ENCODE results near the gene GPR142. TPM values are rescaled to one million over a fixed set of nuclear protein-coding genes. Genes with fewer than 3 reads are reported as not detected.

The GPR142 gene
- total and polyA plus RNA-seq, 10 of the 15 experiments (the other 5 are each of a cell fraction or from before 2014, with no cell fraction given), result not detected

DNA sequence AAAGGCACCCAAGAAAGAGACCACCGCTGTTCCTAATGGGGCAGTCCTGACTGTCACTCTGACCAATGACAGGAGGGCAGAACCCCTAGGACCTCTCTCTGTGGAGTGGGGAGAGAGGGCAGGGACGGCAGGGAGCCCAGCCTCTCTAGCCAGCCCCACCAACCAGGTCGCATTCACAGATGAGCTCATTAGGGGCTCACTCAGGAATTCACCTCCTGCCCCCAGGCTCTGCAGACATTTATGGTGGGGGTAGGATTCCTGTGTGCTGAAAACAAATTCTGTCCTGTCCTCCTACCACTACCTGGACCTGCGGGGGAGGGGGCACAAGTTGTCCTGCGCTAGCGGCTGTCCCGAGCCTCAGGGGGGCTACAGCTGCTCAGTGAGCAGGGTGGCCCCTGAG is 36.9 kb downstream of the GPR142 start:
- ChIA-PET CTCF (interaction anchor here (1.0 kb wide), 1 partner anchor 25 kb away, joined by 6 read pairs; no protein-coding TSS in a partner anchor), POLR2A (no interaction called here), RAD21 (ENCODE audit: unreplicated experiment) (no interaction called here), SMC1A (ENCODE audit: uncharacterized antibody, unreplicated experiment) (interaction anchor here (1.4 kb wide), 1 partner anchor 12 kb away, joined by 3 read pairs; no protein-coding TSS in a partner anchor)
- DNase-seq (ENCODE audit: low read depth, low spot score), result no peak
- Histone ChIP-seq H3K4me3 (no peak overlapping the region), H3K27ac (ENCODE audit: control insufficient read depth, insufficient read depth) (no peak overlapping the region), H3K27me3 (replicated peaks in 1 of 2; ENCODE audit: control insufficient read depth in 2 of 2, insufficient read depth in 2 of 2, low read length in 1 of 2) (no peaks in the 10 kb centered on the region; a peak in 1 of 4 replicates), H3K9ac (ENCODE audit: control insufficient read depth, insufficient read depth, low read length) (no peak overlapping the region), H4K20me1 (ENCODE audit: control insufficient read depth, insufficient read depth) (no peaks in the 10 kb centered on the region), H3K4me1 (ENCODE audit: control insufficient read depth, insufficient read depth, low read length) (no peaks in the 10 kb centered on the region), H3K4me2 (ENCODE audit: control insufficient read depth, insufficient read depth) (no peak overlapping the region), H3K9me3 (replicated peaks; ENCODE audit: control insufficient read depth, insufficient read depth, low read length) (no peaks in the 10 kb centered on the region), H2AFZ (ENCODE audit: control insufficient read depth, low read depth, low read length) (no peak overlapping the region), H3K36me3 (ENCODE audit: control insufficient read depth in 2 of 2, insufficient read depth in 2 of 2, low read length in 1 of 2) (no peaks in the 10 kb centered on the region), H3K79me2 (ENCODE audit: control insufficient read depth, insufficient read depth, low read length) (no peaks in the 10 kb centered on the region)
- in situ Hi-C loops (cut with MboI), result no loop called here
- 28% methylated on average over 7 of the region's 7 CpGs for WGBS (ENCODE audit: insufficient coverage, insufficient replicate concordance, low lambda C conversion rate, missing lambda C conversion rate)
- BruUV-seq (replicated peaks), result no TSS peak
- intact Hi-C loops (cut with micrococcal nuclease; ENCODE audit: unreplicated experiment), result no loop called here
- ATAC-seq, result no peak
- no peak for FAIRE-seq
- TF ChIP-seq, protein P1, sequence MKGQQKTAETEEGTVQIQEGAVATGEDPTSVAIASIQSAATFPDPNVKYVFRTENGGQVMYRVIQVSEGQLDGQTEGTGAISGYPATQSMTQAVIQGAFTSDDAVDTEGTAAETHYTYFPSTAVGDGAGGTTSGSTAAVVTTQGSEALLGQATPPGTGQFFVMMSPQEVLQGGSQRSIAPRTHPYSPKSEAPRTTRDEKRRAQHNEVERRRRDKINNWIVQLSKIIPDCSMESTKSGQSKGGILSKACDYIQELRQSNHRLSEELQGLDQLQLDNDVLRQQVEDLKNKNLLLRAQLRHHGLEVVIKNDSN (IDR thresholded peaks at IDR 0.05; ENCODE audit: borderline replicate concordance, extremely low read length, insufficient read depth, low read depth, low read length), result no peak
- no peak for TF ChIP-seq SMAD5 (IDR thresholded peaks at IDR 0.05; ENCODE audit: low read depth)
- TF ChIP-seq CBFB (IDR thresholded peaks at IDR 0.05; ENCODE audit: low read depth), result no peak
- no peak for TF ChIP-seq SP1 (IDR thresholded peaks at IDR 0.05; ENCODE audit: low read depth, low read length)
- no peak for TF ChIP-seq NFIC (IDR thresholded peaks at IDR 0.05; ENCODE audit: low read depth, low read length)
- TF ChIP-seq, protein P2, sequence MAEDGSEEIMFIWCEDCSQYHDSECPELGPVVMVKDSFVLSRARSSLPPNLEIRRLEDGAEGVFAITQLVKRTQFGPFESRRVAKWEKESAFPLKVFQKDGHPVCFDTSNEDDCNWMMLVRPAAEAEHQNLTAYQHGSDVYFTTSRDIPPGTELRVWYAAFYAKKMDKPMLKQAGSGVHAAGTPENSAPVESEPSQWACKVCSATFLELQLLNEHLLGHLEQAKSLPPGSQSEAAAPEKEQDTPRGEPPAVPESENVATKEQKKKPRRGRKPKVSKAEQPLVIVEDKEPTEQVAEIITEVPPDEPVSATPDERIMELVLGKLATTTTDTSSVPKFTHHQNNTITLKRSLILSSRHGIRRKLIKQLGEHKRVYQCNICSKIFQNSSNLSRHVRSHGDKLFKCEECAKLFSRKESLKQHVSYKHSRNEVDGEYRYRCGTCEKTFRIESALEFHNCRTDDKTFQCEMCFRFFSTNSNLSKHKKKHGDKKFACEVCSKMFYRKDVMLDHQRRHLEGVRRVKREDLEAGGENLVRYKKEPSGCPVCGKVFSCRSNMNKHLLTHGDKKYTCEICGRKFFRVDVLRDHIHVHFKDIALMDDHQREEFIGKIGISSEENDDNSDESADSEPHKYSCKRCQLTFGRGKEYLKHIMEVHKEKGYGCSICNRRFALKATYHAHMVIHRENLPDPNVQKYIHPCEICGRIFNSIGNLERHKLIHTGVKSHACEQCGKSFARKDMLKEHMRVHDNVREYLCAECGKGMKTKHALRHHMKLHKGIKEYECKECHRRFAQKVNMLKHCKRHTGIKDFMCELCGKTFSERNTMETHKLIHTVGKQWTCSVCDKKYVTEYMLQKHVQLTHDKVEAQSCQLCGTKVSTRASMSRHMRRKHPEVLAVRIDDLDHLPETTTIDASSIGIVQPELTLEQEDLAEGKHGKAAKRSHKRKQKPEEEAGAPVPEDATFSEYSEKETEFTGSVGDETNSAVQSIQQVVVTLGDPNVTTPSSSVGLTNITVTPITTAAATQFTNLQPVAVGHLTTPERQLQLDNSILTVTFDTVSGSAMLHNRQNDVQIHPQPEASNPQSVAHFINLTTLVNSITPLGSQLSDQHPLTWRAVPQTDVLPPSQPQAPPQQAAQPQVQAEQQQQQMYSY (CRISPR knock-in tag; IDR thresholded peaks at IDR 0.05), result no peak
- TF ChIP-seq CEBPB (IDR thresholded peaks at IDR 0.05; ENCODE audit: borderline replicate concordance in 1 of 2, low read depth in 2 of 2, low read length in 2 of 2), result no peak
- TF ChIP-seq SUZ12 (IDR thresholded peaks at IDR 0.05; ENCODE audit: unreplicated experiment), result no peak
- TF ChIP-seq, protein P3, sequence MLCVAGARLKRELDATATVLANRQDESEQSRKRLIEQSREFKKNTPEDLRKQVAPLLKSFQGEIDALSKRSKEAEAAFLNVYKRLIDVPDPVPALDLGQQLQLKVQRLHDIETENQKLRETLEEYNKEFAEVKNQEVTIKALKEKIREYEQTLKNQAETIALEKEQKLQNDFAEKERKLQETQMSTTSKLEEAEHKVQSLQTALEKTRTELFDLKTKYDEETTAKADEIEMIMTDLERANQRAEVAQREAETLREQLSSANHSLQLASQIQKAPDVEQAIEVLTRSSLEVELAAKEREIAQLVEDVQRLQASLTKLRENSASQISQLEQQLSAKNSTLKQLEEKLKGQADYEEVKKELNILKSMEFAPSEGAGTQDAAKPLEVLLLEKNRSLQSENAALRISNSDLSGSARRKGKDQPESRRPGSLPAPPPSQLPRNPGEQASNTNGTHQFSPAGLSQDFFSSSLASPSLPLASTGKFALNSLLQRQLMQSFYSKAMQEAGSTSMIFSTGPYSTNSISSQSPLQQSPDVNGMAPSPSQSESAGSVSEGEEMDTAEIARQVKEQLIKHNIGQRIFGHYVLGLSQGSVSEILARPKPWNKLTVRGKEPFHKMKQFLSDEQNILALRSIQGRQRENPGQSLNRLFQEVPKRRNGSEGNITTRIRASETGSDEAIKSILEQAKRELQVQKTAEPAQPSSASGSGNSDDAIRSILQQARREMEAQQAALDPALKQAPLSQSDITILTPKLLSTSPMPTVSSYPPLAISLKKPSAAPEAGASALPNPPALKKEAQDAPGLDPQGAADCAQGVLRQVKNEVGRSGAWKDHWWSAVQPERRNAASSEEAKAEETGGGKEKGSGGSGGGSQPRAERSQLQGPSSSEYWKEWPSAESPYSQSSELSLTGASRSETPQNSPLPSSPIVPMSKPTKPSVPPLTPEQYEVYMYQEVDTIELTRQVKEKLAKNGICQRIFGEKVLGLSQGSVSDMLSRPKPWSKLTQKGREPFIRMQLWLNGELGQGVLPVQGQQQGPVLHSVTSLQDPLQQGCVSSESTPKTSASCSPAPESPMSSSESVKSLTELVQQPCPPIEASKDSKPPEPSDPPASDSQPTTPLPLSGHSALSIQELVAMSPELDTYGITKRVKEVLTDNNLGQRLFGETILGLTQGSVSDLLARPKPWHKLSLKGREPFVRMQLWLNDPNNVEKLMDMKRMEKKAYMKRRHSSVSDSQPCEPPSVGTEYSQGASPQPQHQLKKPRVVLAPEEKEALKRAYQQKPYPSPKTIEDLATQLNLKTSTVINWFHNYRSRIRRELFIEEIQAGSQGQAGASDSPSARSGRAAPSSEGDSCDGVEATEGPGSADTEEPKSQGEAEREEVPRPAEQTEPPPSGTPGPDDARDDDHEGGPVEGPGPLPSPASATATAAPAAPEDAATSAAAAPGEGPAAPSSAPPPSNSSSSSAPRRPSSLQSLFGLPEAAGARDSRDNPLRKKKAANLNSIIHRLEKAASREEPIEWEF (IDR thresholded peaks at IDR 0.05; ENCODE audit: insufficient replicate concordance, low read depth, low read length), result no peak
- no peak for TF ChIP-seq SPI1 (IDR thresholded peaks at IDR 0.05; ENCODE audit: borderline replicate concordance, insufficient read depth, low read depth, low read length)

Data from GM12878 (cell line).